PC-3 (cell line): ENCODE measurements around the gene KLHDC3. TPM values are rescaled to one million over a fixed set of nuclear protein-coding genes. Genes with fewer than 3 reads are reported as not detected.

ENCODE experiments used
- ATAC-seq: fragments of 200-7000 bp; cut with Tn5 transposase; 2 replicates; pipeline ENCODE4 v1.9.1; 2020; ENCODE audit warnings: mild to moderate bottlenecking, moderate library complexity
- BruUV-seq: library from RNA; stranded (reverse); fragments of 400-500 nt; replicated peaks from 2 replicates; lab custom pipeline; 2021; lab: Mats Ljungman, UMichigan
- CTCF ChIA-PET: fragments of 300-600 bp; sonication (Branson Sonifier 250); formaldehyde crosslinking; loops from one replicate; lab custom pipeline; 2022; ENCODE audit warnings: antibody characterized with exemption; lab: Charles Lee
- POLR2A ChIA-PET: fragments of 300-600 bp; sonication (Branson Sonifier 250); formaldehyde crosslinking; loops from one replicate; lab custom pipeline; 2022; ENCODE audit warnings: antibody characterized with exemption; ENCODE audit not compliant: unreplicated experiment; lab: Charles Lee
- DNase-seq: peaks from one replicate; pipeline ENCODE4 v3.0.0-alpha.2; 2015
- H2AFZ ChIP-seq: fragments of 300-600 bp; sonication (generic); 2 replicates; pipeline ENCODE4 v1.6.0; 2016; ENCODE audit warnings: antibody characterized with exemption, low read length
- H3F3A ChIP-seq: fragments of 300-600 bp; sonication (generic); one replicate; pipeline ENCODE4 v1.6.0; 2017; ENCODE audit warnings: antibody characterized with exemption, low read length, control low read depth, mild to moderate bottlenecking; ENCODE audit not compliant: unreplicated experiment
- H3K27ac ChIP-seq: fragments of 300-600 bp; sonication (generic); 2 replicates; pipeline ENCODE4 v1.5.1; 2016; ENCODE audit warnings: mild to moderate bottlenecking, low read length
- H3K27me3 ChIP-seq: fragments of 300-600 bp; sonication (generic); 2 replicates; pipeline ENCODE4 v1.6.1; 2016; ENCODE audit warnings: low read length, mixed read lengths
- H3K36me3 ChIP-seq: fragments of 300-600 bp; sonication (generic); 2 replicates; pipeline ENCODE4 v1.6.1; 2016; ENCODE audit warnings: low read depth, mixed run types, low read length, mixed read lengths
- H3K4me1 ChIP-seq: fragments of 300-600 bp; sonication (generic); 2 replicates; pipeline ENCODE4 v1.5.1; 2016; ENCODE audit warnings: low read length; ENCODE audit not compliant: insufficient read depth
- H3K4me2 ChIP-seq: fragments of 300-600 bp; sonication (generic); 2 replicates; pipeline ENCODE4 v1.6.0; 2016; ENCODE audit warnings: low read length
- H3K4me3 ChIP-seq: fragments of 300-600 bp; sonication (generic); 2 replicates; pipeline ENCODE4 v1.5.1; 2016; ENCODE audit warnings: mild to moderate bottlenecking, low read length, mixed read lengths
- H3K79me2 ChIP-seq: fragments of 300-600 bp; sonication (generic); 2 replicates; pipeline ENCODE4 v1.6.1; 2017; ENCODE audit warnings: low read length, mixed read lengths
- H3K9ac ChIP-seq: fragments of 300-600 bp; sonication (generic); 2 replicates; pipeline ENCODE4 v1.6.0; 2016; ENCODE audit warnings: mild to moderate bottlenecking, low read length
- H3K9me2 ChIP-seq: fragments of 300-600 bp; sonication (generic); replicated peaks from 2 replicates; pipeline ENCODE4 v1.6.1; 2016; ENCODE audit warnings: mixed run types, low read length, mixed read lengths
- H3K9me3 ChIP-seq: fragments of 300-600 bp; sonication (generic); 2 replicates; pipeline ENCODE4 v1.6.1; 2016; ENCODE audit warnings: low read length, mixed read lengths
- H4K20me1 ChIP-seq: fragments of 300-600 bp; sonication (generic); 2 replicates; pipeline ENCODE4 v1.6.1; 2016; ENCODE audit warnings: low read length, mixed read lengths
- EZH2 ChIP-seq: fragments of 300-600 bp; sonication (generic); IDR thresholded peaks from one replicate; pipeline ENCODE4 v1.6.1; 2017; ENCODE audit warnings: antibody characterized with exemption, mild to moderate bottlenecking, low read length; ENCODE audit not compliant: unreplicated experiment
- EZH2phosphoT487 ChIP-seq: fragments of 300-600 bp; sonication (generic); IDR thresholded peaks from 2 replicates; pipeline ENCODE4 v1.6.1; 2018; ENCODE audit warnings: mild to moderate bottlenecking, antibody characterized with exemption, low read length, borderline replicate concordance
- intact Hi-C: fragments of 100-400 bp; cut with micrococcal nuclease; formaldehyde crosslinking; loops from 2 replicates; pipeline ENCODE4 v1.9.0; 2023
- total RNA-seq: library from RNA; depleted of rRNA; stranded (reverse); fragments of >200 nt; gene quantifications from 2 replicates; pipeline ENCODE4 v1.2.3, GENCODE V29; 2014
- TF ChIP-seq, protein P1 (sequence below): fragments of 300-600 bp; sonication (generic); conservative IDR thresholded peaks from 2 replicates; pipeline ENCODE4 v1.5.1; 2017; ENCODE audit warnings: antibody characterized with exemption, low read depth, mild to moderate bottlenecking, low read length

Gene KLHDC3
- total RNA-seq, 1 experiment from 2014 or later, result 76.0 TPM

DNA sequence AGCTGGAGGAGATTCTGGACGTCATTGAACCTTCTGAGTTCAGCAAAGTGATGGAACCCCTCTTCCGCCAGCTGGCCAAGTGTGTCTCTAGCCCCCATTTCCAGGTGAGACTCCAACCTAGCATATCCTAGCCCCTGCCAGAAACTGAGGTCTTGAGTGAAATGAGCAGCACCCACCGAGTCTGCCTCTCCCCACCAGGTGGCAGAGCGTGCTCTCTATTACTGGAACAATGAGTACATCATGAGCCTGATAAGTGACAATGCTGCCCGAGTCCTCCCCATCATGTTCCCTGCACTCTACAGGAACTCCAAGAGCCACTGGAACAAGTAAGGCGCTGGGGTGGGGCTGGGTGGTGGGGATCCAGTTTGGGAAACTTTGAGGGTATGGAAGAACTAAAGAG is 4.9 kb upstream of the KLHDC3 start:
- no peaks in the 10 kb centered on the region for H3F3A ChIP-seq
- H3K9ac ChIP-seq, result no peak overlapping the region
- no peak overlapping the region for H3K27ac ChIP-seq
- H3K4me2 ChIP-seq, result no peak overlapping the region
- intact Hi-C loops, result loop anchor here (1.0 to 5.0 kb wide), 2 partner anchors 107 to 133 kb away; no protein-coding TSS in a partner anchor
- no peaks in the 10 kb centered on the region for H4K20me1 ChIP-seq
- no peaks in the 10 kb centered on the region for H3K9me2 ChIP-seq
- no peak for TF ChIP-seq EZH2phosphoT487
- TF ChIP-seq, protein P1, sequence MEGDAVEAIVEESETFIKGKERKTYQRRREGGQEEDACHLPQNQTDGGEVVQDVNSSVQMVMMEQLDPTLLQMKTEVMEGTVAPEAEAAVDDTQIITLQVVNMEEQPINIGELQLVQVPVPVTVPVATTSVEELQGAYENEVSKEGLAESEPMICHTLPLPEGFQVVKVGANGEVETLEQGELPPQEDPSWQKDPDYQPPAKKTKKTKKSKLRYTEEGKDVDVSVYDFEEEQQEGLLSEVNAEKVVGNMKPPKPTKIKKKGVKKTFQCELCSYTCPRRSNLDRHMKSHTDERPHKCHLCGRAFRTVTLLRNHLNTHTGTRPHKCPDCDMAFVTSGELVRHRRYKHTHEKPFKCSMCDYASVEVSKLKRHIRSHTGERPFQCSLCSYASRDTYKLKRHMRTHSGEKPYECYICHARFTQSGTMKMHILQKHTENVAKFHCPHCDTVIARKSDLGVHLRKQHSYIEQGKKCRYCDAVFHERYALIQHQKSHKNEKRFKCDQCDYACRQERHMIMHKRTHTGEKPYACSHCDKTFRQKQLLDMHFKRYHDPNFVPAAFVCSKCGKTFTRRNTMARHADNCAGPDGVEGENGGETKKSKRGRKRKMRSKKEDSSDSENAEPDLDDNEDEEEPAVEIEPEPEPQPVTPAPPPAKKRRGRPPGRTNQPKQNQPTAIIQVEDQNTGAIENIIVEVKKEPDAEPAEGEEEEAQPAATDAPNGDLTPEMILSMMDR, result peak; percentile 71
- no peak overlapping the region for H3K4me3 ChIP-seq
- DNase-seq, result peak; percentile 58
- H3K36me3 ChIP-seq, result peaks cover 30% of the 10 kb centered on the region
- no TSS peak for BruUV-seq
- H2AFZ ChIP-seq, result no peak overlapping the region
- H3K79me2 ChIP-seq, result peaks cover 24% of the 10 kb centered on the region
- peak; percentile 19; the same call in 1 of the 2 replicates for ATAC-seq
- ChIA-PET CTCF (no interaction called here), POLR2A (no interaction called here)
- H3K4me1 ChIP-seq, result peaks cover 16% of the 10 kb centered on the region
- no peaks in the 10 kb centered on the region for H3K27me3 ChIP-seq
- H3K9me3 ChIP-seq, result no peaks in the 10 kb centered on the region

DNA sequence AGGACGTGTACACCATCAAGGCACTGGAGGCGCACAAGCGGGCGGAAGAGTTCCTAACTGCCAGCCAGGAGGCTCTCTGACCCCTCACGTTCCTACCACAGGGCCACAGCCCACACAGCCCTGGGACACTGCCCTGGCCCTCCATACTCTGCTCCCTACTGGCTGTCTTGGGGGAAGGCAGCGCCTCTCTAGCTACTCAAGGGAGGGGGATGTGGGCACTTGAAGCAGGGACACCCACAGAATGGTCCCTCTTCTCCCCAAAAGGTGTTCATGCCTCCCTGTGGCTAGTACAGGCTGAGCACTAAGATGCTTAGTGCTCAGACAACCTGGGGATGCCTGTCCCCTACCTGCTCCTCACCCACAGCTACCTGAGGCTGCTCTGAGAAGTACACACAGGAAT is 2.8 kb upstream of the KLHDC3 start:
- no peaks in the 10 kb centered on the region for H3K9me3 ChIP-seq
- intact Hi-C loops, result no loop called here
- no peak overlapping the region for H3K4me2 ChIP-seq
- no peaks in the 10 kb centered on the region for H3F3A ChIP-seq
- no peak overlapping the region for H3K9ac ChIP-seq
- no peaks in the 10 kb centered on the region for H4K20me1 ChIP-seq
- CTCF ChIA-PET, result no interaction called here
- H3K4me3 ChIP-seq, result no peak overlapping the region
- peaks cover 44% of the 10 kb centered on the region for H3K79me2 ChIP-seq
- no peak for ATAC-seq
- DNase-seq, result no peak
- peaks cover 25% of the 10 kb centered on the region for H3K36me3 ChIP-seq
- peaks cover 21% of the 10 kb centered on the region for H3K4me1 ChIP-seq
- no TSS peak for BruUV-seq
- no peaks in the 10 kb centered on the region for H3K27me3 ChIP-seq
- H3K27ac ChIP-seq, result no peak overlapping the region
- POLR2A ChIA-PET, result interaction anchor here (0.6 kb wide), 1 partner anchor 27 kb away, joined by 3 read pairs; the partner anchor contains the start of gene PPP2R5D
- no peak overlapping the region for H2AFZ ChIP-seq
- no peaks in the 10 kb centered on the region for H3K9me2 ChIP-seq
- TF ChIP-seq, protein P1, result no peak
- TF ChIP-seq EZH2 (no peak), EZH2phosphoT487 (no peak)

DNA sequence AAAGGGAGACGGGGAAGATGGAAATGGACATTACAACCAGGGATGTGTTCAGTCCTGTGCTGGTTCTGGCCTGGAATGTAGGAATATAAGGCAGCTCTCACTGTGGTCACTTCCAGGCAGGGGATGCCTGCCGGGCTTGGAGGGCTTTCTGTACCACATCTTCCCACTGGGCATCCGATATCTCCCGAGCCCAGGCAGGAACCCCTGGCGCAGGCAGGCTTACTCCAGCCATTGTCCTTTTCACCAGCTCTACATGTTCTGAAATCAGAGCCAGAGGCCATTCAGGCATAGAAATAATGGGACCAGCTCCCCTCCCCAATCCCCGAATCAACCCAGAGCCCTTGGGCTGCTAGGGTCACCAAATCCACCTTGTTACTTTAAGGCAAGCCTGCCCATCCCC is 1.7 kb upstream of the KLHDC3 start:
- Histone ChIP-seq H3K9me3 (no peaks in the 10 kb centered on the region), H3K4me3 (peak overlapping the region; percentile 91), H3K9me2 (no peaks in the 10 kb centered on the region), H3K4me1 (peaks cover 23% of the 10 kb centered on the region), H3K36me3 (peaks cover 25% of the 10 kb centered on the region), H3F3A (no peaks in the 10 kb centered on the region), H3K9ac (peak overlapping the region; percentile 86), H3K79me2 (peaks cover 52% of the 10 kb centered on the region), H2AFZ (no peak overlapping the region), H3K4me2 (peak overlapping the region; percentile 95), H4K20me1 (no peaks in the 10 kb centered on the region), H3K27ac (no peak overlapping the region), H3K27me3 (no peaks in the 10 kb centered on the region)
- ATAC-seq (no peak), DNase-seq (no peak)
- ChIA-PET CTCF (no interaction called here), POLR2A (no interaction called here)
- intact Hi-C loops, result no loop called here
- no TSS peak for BruUV-seq
- TF ChIP-seq EZH2phosphoT487, result no peak
- no peak for TF ChIP-seq EZH2
- TF ChIP-seq, protein P1, result no peak
